Urothelium cell line (cell line): ENCODE measurements around the gene IL12RB2.

Source experiments
- DNase-seq: peaks from one replicate; pipeline ENCODE4 v3.0.0; 2011; ENCODE audit warnings: low spot score, mixed read lengths
- FAIRE-seq: peaks from 2 replicates; lab custom pipeline; 2011; peaks lifted over from hg19 to GRCh38; lab: Jason Lieb, UNC

IL12RB2 gene, protein sequence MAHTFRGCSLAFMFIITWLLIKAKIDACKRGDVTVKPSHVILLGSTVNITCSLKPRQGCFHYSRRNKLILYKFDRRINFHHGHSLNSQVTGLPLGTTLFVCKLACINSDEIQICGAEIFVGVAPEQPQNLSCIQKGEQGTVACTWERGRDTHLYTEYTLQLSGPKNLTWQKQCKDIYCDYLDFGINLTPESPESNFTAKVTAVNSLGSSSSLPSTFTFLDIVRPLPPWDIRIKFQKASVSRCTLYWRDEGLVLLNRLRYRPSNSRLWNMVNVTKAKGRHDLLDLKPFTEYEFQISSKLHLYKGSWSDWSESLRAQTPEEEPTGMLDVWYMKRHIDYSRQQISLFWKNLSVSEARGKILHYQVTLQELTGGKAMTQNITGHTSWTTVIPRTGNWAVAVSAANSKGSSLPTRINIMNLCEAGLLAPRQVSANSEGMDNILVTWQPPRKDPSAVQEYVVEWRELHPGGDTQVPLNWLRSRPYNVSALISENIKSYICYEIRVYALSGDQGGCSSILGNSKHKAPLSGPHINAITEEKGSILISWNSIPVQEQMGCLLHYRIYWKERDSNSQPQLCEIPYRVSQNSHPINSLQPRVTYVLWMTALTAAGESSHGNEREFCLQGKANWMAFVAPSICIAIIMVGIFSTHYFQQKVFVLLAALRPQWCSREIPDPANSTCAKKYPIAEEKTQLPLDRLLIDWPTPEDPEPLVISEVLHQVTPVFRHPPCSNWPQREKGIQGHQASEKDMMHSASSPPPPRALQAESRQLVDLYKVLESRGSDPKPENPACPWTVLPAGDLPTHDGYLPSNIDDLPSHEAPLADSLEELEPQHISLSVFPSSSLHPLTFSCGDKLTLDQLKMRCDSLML

DNA sequence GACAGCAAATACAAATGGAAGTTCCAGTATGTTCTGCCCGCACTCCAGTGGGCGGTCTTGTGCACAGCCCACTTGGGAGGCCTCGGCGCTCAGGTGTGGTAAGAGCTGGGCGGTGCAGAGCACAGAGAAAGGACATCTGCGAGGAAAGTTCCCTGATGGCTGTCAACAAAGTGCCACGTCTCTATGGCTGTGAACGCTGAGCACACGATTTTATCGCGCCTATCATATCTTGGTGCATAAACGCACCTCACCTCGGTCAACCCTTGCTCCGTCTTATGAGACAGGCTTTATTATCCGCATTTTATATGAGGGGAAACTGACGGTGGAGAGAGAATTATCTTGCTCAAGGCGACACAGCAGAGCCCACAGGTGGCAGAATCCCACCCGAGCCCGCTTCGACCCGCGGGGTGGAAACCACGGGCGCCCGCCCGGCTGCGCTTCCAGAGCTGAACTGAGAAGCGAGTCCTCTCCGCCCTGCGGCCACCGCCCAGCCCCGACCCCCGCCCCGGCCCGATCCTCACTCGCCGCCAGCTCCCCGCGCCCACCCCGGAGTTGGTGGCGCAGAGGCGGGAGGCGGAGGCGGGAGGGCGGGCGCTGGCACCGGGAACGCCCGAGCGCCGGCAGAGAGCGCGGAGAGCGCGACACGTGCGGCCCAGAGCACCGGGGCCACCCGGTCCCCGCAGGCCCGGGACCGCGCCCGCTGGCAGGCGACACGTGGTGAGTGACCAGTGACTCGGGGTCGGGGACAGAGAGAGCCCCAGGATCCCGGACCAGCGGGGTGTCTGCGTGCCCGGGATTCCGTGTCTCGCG is at the start of gene IL12RB2:
IL12RB2 (plus strand) TSS at position 623 of the 810 bp plus-strand sequence. CDS start 12,496 bp downstream, outside the sequence.
- no peak for FAIRE-seq
- DNase-seq, result no peak

DNA sequence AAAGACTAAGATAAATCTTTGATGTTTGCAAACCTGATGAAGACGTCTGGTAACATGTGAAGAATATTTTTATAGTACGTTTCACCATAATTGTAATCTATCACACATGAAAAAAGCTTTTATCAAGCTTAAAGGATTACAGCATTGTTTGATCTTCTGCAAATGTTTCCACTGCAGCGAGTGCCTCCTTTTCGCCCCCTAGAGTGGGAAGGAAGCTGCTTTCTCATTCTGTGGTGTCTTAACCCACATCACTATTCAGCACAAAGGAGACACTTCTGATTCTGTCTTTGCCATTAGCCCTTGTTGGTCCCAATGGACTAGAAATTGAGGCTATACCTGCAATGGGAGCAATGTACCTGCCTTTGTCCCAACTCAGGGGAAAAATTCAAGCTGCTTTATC is 46.0 kb upstream of the IL12RB2 start:
- FAIRE-seq (no peak), DNase-seq (no peak)

DNA sequence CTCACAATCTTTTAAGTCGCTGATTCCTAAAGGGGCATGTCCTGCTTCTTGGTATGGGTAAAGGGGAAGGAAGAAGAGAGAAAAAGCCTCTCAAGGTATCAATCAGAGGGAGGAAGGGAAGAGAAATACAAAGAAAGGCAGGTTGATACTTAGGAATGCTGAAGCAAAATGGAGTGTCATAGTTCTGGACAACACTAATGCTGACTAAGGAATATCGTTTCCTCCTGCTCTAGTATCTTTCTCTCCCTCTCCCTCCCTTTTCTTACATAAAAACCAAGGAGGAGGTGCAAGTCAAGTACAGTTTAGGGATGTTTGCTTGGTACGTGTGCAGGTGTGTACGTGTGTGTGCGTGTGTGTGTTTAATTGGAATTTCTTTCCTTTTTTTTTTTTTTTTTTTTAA is 44.9 kb upstream of the IL12RB2 start:
- no peak for DNase-seq
- FAIRE-seq, result no peak

DNA sequence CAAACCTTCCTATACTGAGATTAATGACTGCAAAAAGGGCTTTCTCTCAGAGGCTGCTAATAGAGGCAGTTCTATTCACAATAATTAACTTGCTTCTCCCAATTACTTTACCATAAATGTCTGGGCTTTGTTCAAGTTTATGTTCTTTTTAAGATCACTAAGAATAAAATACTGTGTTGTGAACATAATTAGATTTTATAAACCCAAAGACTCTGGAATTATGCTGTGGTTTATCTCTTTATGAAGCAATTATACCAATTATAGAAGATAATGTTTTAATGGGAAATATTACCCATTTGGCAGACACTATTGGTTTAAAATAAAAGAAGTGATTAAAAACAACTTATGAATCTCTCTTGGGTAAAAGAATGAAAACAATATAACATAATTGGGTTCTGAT is 43.5 kb upstream of the IL12RB2 start:
- DNase-seq (no peak), FAIRE-seq (no peak)

DNA sequence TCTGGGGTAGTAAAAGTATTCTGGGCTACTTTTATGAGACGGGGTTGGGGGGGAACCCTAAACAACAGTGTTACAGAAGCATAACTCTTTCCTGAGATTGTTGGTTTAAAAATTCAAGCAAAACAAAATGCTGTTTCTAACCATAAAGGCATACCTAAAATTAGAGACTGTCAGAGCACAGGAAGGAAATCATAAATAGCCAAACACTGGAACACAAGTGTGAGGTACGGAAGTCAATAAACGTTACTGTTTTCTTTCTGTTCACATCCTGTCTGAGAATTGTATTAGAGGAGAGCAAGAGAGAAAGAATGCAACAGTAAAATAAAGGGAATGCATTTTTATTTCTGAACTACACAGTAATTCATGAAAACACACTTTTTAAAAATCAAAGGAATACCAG is 42.8 kb upstream of the IL12RB2 start:
- DNase-seq, result no peak
- no peak for FAIRE-seq

DNA sequence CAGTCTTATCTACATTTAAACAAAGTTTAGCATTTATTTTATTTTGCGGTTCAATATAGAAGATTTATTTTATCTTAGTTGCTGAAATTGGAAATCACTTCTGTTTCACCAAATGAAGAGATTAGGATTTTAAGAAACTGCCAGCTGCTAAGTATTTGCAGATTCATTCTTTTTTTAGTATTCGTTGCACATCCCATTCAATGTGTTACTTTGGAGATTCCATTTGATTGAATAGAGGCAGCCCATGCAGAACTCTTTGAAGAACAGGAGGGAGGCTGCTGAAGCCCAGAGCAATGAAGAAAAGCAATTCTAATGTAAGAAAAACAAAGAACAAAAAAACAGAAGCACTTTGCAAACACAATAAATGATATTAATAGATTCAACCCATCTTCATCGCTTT is 38.6 kb upstream of the IL12RB2 start:
- FAIRE-seq, result no peak
- no peak for DNase-seq

DNA sequence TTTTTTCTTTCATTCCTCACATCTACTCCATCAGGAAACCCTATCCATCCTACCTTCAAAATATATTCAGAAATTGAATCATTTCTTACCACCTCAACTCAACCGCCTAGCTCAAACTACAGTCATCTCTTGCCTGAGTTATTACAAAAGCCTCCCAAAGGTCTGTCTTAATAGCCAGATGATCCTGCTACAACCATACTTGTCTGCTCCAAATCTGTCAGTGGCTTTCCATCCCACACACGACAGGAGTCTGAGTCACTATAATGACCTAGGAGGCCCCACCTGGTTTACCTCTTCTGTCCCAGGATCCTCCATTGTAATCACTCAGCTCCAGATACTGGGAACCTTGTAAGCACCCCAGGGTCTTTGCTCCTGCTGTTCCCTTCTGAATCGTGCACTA is 37.1 kb upstream of the IL12RB2 start:
- no peak for FAIRE-seq
- DNase-seq, result no peak

DNA sequence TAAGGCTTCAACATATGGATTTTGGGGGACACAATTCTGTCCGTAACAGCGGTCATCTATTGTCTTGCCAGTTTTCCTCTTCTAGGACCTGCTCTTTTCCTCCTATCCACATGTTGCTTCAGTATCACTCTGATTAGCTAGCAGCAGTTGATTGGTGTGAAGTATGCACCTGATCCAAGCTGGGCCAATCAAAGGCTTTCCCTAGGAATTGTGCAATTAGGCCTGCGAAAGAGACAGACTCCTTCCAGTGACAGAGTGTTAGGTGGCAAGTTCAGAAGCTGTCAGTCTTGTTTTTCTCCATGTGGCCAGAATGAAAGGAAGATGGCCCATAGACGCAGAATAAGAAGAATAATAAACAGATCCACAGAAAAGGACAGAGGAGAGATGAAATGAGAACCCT is 34.1 kb upstream of the IL12RB2 start:
- FAIRE-seq, result no peak

DNA sequence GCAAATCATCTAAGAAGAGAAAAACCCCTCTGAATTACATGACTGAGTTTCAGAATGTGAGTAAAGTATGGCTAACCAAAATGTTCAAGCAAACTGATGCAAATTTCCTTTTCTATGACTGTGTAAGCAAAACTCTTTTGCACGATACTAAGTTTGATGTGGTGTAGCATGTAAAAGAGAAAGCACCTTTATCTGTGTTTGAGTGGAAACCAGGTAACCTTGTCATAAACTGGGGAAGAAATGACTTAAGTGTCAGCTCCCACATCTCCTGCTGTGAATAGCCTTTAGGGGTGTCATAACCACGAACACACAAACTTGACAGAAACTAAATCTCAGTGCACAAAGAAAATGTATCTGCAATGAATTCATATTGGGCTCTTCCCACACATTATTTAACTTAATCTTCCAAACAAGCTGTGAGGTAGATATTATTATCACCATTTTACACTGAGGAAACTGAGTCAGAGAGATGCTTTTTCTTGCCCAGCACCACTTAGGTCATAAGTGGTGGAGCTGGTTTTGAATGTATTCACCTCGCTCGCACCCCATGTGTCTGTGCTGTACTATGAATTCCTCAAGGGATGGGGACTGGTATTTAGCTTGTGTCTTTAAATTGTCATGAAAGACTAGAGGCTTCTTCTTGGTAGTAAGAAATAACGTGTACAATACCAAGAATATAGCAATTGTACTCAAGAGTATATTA is 32.9 kb upstream of the IL12RB2 start:
- no peak for FAIRE-seq
- DNase-seq, result no peak

More for the DNA sequence above, 34.1 kb upstream of the IL12RB2 start:
- no peak for DNase-seq

DNA sequence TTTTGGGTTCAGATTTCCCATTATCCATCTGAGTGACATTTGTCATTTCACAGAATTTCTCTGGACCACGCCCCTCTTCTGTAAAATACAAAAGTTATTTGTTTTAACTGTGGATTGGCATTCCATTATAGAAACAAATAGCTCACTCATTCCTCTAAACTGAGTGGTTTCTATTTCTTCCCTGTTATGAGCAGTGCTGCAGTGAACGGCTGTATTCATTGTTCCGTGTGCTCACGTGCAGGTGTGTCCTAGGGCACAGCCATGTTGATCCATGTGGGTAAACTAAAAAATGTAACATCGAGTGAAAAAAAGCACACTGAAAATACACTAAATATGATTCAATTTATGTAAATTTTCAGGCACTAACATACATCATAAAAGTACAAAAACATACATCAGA is 27.0 kb upstream of the IL12RB2 start:
- FAIRE-seq (no peak), DNase-seq (no peak)

DNA sequence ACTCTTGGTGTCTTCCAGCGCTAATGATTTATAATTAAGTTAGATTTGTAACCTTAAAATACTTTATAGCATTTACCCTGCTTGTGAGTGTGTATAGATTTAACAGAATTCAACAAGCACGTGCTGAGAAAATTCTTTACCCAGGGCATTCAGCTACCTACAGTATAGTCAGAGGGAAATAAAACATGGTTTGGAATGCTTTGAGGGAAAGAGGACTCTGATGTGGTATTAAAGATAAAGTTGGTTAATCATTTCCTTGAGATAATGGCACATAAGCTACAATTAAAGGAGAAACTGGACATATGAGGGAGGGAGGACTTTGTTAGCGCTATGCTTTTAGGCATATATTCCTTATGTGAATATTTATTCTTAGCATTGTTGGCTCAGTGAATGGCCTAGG is 26.4 kb upstream of the IL12RB2 start:
- FAIRE-seq, result peak; percentile 35
- DNase-seq, result no peak

DNA sequence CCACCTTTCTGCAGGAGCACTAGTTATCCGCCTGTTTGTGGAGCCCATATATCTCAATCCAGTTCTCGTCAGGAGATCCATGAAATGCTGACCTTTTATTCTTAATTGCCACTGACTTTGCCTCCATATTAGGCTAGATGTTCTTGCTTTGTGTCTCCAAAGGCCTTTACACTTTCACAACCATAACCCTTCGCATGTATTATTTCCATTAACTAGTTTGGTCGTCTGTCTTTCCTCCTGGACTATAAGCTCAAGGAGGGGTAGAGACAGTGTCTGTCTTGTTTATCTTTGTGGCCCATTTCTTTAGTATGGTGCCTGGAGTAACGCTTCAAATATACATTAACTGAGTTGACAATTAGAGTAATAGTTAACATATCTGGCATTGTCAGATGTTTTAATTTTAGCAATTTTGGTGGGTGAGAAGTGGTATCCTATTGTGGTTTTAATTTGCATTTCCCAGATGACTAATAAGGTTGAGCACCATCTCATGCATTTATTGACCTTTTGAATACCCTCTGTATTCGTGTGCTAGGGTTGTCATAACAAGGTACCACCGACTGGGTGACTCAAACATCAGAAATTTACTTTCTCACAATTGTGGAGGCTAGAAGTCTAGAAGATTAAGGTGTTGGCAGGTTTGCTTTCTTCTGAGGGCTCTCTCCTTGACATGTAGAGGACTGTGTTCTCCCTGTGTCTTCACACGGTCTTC is 21.7 kb upstream of the IL12RB2 start:
- FAIRE-seq (no peak), DNase-seq (peak; percentile 9)

DNA sequence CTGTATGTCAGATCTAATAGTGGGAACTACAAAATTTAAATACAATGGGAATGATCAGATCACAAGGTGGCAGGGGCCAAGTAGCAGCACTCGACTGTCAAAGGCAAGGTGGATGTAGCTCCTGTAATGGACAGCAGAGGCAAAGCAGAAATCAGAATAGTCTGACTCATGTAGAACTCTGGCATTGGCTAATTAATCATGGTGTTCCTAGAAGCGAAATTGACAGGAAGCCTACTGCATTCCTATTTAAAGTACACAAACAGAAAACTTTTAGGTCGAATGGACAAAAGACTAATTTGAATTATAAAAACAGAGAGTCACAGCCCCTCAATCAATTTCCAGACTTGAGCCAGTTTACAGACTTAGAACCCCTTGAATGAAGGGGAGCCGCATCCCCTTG is 17.4 kb upstream of the IL12RB2 start:
- FAIRE-seq, result no peak

DNA sequence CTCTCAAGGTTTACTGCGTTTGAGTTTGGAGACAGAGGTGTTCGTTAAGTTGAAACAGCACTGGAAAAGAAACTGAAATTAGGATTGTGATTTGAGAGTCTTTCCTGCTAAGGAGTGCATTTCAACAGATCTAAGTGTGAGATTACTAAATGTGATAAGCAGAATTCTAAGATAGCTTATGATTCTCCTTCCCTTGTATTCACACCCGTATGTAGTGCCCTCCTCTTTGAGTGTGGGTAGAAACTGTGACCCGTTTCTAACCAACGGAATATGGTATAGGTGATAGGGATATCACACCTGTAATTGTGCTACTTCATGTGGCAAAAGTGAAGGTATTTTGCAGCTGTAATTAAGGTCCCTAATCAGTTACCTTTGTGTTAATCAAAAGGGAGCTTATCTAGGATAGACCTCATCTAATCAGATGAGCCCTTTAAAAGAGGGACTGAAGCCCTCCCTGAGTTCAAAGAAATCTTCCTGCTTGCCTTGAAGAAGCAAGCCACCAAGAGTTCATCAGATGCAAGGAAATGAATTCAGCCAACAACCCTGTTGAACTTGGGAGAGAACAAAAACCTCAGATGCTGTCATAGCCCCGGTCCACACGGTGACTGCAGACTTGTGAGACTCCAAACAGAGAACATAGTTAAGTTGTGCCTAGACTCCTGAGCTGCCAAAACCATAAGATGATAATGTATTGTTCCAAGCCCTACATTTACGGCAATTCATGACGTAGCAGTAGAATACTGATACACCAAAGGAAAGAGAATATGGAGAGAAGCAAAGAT is 12.6 kb upstream of the IL12RB2 start:
- no peak for DNase-seq
- FAIRE-seq, result no peak

More for the DNA sequence above, 17.4 kb upstream of the IL12RB2 start:
- DNase-seq, result no peak

DNA sequence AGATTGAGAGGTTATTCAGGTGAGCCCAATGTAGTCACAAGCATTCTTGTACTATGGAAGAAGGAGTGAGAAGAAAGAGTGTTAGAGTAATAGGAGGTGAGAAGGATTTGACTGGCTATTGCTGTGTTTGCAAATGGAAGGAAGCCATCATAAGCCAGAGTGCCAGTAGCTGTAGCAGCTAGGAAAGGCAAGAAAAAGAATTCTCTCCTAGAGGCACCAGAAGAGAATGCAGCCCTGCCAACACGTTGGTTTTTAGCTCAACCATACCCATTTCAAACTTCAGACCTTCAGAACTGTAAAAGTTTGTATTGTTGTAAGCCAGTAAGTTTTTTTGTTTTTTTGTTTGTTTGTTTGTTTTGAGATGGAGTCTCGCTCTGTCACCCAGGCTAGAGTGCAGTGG is 8.9 kb upstream of the IL12RB2 start:
- DNase-seq, result no peak
- no peak for FAIRE-seq

DNA sequence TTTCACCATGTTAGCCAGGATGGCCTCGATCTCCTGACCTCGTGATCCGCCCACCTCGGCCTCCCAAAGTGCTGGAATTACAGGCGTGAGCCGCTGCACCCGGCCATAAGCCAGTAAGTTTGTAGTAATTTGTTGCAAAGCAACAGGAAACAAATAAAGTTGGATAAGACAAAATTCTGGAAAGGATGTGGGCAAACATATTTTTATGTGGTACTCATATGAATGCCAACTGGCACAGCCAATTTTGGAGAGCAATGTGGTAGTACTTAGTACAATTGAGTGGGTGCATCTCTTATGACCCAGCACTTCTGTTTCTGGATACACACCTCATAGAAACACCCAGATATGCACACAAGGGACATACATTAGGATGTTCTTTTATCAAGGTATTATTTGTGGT is 8.4 kb upstream of the IL12RB2 start:
- no peak for DNase-seq
- FAIRE-seq, result no peak

DNA sequence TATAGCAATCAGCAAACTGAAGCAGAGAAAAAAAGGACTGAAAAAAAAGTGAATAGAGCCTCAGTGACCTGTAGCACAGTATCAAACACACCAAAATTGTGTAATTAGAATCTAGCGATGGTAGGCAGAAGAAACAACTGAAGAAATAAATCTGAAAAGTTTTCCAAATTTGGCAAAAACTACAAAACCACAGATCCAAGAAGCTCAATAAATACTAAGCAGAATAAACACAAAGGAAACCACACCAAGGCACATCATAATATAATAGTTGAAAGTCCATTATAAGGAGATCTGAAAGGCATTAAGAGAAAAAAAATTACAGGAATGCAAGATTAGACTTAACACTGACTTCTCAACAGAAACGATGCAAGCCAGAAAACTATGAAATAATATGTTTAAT is 7.1 kb upstream of the IL12RB2 start:
- no peak for FAIRE-seq
- no peak for DNase-seq

DNA sequence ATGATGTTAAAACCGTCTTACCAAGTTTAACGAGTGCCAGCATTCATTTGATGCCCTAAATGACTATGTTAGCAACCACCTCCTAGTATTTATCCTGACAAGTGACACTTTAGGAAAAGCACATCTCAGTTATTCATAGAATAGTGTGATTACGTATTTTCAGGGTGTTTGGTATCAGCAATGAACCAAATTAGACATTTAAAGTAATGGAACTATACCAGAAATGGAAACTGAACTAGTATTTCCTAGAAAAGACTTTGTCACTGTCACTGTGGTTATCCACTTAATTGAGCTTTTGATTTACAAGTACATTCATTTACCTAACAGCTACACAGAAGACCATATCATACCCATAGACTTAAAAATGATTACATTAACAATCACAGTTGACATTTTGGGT is 3.6 kb upstream of the IL12RB2 start:
- FAIRE-seq, result no peak

DNA sequence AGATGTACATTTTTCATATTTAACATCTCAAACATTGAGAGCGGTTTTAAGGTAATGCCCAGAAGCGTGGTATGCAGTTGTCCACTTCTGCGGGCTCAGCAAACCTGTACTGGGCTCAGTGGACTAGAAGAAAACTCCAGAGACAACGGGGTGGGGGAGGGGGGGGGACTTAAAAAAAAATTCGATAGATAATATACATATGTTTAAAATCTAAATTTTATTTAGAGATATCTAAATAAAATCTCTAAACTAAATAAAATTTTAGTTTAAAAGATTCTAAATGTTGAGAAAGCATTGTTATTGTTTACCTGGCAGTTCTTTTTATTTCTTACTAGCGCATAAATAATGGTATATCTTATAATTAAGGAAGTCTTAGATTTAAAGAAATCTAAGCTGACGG is 1.1 kb upstream of the IL12RB2 start:
- DNase-seq (no peak), FAIRE-seq (no peak)

More for the DNA sequence above, 3.6 kb upstream of the IL12RB2 start:
- DNase-seq, result no peak
